ENCODE measurements around the gene RREB1.
A peak's percentile ranks its signal among the peaks of the same experiment; 100 is the strongest.
"Not testable (repeated sequence)": the region's sequence is repeated elsewhere in the genome, so short reads cannot be mapped to it uniquely, and the experiment has no call there.

The RREB1 gene

GRCh38 chr6:7263519-7263805 is 155.7 kb downstream of the RREB1 start:
- not testable (repeated sequence) for DNase-seq (ENCODE audit: low read depth)

- no peak for DNase-seq (ENCODE audit: low read depth)
Observed at GRCh38 chr6:7264041-7264440, 156.3 kb downstream of the RREB1 start.

- DNase-seq (ENCODE audit: low read depth): no peak
Observed at GRCh38 chr6:7264686-7265384, 157.1 kb downstream of the RREB1 start.

DNA sequence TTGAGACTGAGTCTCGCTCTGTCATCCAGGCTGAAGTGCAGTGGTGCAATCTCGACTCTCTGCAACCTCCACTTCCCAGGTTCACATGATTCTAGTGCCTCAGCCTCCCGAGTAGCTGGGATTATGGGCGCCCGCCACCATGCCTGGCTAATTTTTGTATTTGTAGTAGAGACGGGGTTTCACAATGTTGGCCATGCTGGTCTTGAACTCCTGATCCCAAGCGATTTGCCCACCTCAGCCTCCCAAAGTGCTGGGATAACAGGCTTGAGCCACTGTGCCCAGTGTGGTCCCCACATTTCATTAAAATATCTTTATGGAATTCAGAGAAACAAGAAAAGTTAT is 157.6 kb downstream of the RREB1 start:
- not testable (repeated sequence) for DNase-seq (ENCODE audit: low read depth)

DNA sequence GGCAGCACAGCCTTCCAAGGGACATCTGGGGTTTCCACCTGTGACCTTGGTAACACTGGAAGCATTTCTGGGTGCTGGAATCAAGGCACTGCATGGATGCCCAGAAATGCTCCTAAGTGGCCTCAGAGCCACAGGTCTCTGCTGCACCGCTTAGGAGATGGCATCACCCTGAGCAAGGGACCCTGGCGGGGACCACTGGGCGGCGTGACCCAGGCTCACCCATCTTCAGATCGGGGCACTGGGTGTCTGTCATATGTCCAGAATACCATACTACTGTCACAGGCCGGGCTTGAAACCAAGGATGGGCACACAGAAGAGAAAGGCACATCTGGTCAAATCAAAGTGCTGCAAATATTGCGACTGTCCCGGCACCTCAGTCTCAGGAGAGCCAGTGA is 159.3 kb downstream of the RREB1 start:
- DNase-seq (ENCODE audit: low read depth): no peak

DNA sequence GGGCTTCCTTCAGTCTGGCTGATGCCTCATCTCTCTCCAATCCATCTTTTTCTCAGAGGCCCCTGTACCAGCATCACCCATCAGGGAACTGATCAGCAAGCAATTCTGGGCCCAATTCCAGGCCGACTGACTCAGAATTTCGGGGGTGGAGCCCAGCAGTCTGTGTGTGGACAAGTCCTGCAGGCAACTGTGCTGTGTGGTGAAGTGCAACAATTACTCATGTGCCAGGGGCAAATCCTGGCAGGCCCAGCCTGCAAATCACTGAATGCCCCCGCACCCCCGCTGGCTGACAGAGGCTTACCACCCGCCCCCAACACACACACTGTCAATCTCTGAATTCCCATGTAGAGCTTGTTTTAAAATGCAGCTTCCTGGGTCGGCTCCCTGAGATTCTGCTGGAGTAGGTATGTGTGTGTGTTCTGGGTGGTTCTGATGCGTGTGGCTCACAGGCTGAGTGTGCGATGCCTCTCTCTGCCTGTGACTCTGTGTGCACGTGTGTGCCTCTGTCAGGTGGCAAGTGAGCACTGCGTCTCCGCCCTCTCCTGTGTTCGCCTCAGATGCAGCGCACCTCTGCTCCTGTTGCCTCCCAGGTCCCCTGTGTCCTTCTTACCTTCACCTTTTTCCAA is 159.8 kb downstream of the RREB1 start:
- peak; percentile 98 for DNase-seq (ENCODE audit: low read depth)

- no peak for DNase-seq (ENCODE audit: low read depth)
Observed at GRCh38 chr6:7268362-7268761, 160.6 kb downstream of the RREB1 start.

- DNase-seq (ENCODE audit: low read depth): no peak
Observed at GRCh38 chr6:7268816-7269555, 161.2 kb downstream of the RREB1 start.

- DNase-seq (ENCODE audit: low read depth): no peak
Observed at GRCh38 chr6:7269816-7270215, 162.1 kb downstream of the RREB1 start.

DNA sequence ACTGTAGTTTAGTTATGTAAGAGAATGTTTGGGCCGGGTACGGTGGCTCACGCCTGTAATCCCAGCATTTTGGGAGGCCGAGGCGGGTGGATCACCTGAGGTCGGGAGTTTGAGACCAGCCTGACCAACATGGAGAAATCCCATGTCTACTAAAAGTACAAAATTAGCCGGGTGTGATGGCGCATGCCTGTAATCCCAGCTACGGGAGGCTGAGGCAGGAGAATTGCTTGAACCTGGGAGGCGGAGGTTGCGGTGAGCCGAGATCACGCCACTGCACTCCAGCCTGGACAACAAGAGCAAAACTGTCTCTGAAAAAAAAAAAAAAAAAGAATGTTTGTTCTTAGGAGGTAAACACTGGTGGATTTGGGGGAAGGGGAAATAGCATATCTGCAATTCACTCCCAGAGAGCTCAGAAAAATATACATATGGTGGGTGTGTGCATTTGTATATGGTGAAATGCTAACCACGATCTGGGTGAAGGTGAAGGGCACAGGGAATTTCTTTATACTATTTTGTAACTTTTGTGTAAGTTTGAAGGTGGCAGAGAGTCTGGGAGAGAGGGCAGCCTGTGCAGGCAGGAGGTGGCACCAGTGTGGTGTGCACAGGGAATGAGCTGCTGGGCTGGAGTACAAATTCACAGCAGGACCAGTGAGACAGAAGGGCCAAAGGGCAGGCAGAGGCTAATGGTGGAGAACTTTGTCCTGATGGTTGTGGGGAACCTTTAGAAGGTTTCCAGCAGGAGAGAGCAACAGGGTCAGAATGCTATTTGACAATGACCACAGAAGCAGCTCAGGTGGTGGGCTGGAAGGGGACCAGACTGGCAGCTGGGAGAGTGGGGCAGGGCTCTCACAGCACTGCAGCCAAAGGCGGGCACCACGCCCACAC is 162.8 kb downstream of the RREB1 start:
- no peak for DNase-seq (ENCODE audit: low read depth)

- no peak for DNase-seq (ENCODE audit: low read depth)
Observed at GRCh38 chr6:7271205-7271534, 163.4 kb downstream of the RREB1 start.

DNA sequence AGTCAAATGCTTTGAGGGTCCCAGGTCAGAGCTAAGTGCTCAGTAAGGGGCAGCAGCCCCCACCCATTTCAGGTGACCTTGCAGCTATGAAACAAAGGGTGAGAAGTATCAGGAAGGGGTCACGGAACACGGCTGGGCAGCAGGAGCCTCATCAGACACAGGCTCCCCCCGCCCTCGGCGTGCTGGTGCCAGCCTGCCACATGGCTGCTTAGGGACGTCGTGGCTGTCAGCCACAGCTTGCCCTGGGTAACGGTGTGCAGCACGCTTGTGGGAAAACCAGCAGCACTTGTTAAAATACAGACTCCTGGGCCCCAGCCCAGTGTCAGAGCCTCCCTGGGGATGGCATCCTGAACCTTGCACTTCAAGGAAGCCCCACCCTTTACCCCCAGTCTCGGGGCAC is 165.9 kb downstream of the RREB1 start:
- no peak for DNase-seq (ENCODE audit: low read depth)

- DNase-seq (ENCODE audit: low read depth): not testable (repeated sequence)
Observed at GRCh38 chr6:7274525-7274924, 166.8 kb downstream of the RREB1 start.

DNA sequence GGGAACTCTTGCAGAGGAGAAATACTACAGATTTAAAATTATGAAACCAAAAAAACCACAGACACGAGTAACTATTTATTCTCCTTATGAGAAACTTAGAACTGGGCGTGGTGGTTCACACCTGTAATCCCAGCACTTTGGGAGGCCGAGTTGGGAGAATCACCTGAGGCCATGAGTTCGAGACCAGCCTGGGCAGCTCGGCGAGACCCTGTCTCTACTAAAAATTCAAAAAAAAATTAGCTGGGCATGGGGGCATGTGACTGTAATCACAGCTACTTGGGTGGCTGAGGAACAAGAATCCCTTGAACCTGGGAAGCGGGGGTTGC is 168.4 kb downstream of the RREB1 start:
- no peak for DNase-seq (ENCODE audit: low read depth)

DNA sequence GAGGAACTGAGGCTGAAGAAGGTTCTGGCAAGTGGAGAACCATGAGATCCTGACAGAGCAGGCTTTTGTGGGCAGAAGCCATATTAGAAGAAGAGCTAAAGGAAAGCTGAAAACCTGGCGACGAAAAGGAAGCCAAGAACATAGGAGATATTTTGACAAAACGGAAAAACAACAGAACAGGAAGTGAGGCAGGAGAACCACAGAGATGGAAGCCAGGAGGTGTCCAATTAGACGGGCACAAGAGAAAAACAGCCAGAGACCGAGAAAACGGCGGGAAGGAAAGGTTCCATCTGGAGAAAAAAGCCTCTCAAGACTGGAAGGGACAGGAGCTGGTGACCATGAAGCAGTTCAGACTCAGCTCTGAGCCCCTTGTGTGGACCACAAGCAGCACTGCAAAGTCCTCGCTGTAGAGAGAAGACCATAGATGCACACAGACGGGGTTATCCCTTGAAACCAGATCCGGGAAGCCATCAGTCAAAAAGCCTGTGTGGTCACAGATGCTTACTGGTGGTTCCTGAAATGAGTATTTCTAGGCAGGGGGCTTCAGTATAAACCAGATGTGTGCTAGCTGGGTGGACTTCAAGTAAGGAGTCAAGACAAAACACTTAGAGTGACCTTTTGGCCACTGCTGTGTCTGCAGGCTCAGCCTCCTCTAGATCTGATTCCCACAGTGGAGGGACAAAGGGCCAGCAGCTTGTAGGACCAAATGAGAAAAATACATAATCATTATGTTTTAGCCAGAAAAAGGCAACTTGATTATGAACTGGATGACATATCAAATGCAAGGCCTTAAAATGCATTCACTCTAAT is 174.5 kb downstream of the RREB1 start:
- DNase-seq (ENCODE audit: low read depth): no peak

GRCh38 chr6:7283676-7284075 is 175.9 kb downstream of the RREB1 start:
- DNase-seq (ENCODE audit: low read depth): no peak

DNA sequence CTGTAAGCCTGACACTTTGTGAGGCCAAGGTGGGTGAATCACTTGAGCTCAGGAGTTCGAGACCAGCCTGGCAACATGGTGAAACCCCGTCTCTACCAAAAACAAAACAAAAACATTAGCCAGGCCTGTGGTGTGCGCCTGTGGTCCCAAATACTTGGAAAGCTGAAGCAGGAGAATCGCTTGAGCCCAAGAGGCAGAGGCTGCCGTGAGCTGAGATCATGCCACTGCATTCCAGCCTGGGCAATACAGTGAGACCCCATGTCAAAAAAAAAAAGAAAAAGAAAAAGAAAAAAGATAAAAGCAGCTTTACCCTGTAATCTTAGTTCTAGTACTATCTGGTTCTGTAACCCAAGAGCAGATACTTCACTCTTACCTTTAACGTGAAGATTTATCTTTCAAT is 177.7 kb downstream of the RREB1 start:
- DNase-seq (ENCODE audit: low read depth): no peak

- no peak for DNase-seq (ENCODE audit: low read depth)
Observed at GRCh38 chr6:7290079-7290478, 182.3 kb downstream of the RREB1 start.

- no peak for DNase-seq (ENCODE audit: low read depth)
Observed at GRCh38 chr6:7292596-7293255, 185.0 kb downstream of the RREB1 start.

- DNase-seq (ENCODE audit: low read depth): no peak
Observed at GRCh38 chr6:7295916-7296315, 188.2 kb downstream of the RREB1 start.

GRCh38 chr6:7296602-7297001 is 188.8 kb downstream of the RREB1 start:
- no peak for DNase-seq (ENCODE audit: low read depth)

DNA sequence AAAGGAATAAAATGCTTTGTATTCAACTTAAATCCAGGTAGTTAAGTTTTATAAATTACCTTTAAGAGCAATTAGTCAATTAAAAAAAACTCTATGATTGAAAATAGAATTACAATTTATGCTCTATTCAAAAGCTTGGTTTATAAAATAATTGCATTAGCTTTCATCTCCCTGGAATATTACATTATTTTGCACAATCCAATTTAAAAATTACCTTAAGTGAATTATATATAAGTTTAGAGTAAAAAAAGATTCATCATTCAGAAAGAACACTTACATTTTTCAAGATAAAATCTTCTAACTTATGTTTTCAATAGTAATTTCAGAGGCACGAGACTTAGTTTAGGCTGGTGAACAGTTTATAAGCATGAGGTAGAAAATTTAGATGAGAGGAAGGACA is 190.4 kb downstream of the RREB1 start:
- DNase-seq (ENCODE audit: low read depth): no peak

Data from ELR (cell line).